Central memory CD4-positive, alpha-beta T cell (primary cell): ENCODE measurements around the gene ZCCHC24.

ENCODE experiments used
- DNase-seq: peaks from one replicate; pipeline ENCODE4 v3.0.0; 2022

ZCCHC24 gene

GRCh38 chr10:79380125-79380945 lies 65.1 kb downstream of the ZCCHC24 start:
- no peak for DNase-seq

- DNase-seq: no peak
Measured at GRCh38 chr10:79379512-79380124, 65.8 kb downstream of the ZCCHC24 start.

GRCh38 chr10:79378647-79379511 lies 66.5 kb downstream of the ZCCHC24 start:
- no peak for DNase-seq

- no peak for DNase-seq
Measured at GRCh38 chr10:79378383-79378646, 67.1 kb downstream of the ZCCHC24 start.

GRCh38 chr10:79377557-79378382 lies 67.7 kb downstream of the ZCCHC24 start:
- no peak for DNase-seq

DNA sequence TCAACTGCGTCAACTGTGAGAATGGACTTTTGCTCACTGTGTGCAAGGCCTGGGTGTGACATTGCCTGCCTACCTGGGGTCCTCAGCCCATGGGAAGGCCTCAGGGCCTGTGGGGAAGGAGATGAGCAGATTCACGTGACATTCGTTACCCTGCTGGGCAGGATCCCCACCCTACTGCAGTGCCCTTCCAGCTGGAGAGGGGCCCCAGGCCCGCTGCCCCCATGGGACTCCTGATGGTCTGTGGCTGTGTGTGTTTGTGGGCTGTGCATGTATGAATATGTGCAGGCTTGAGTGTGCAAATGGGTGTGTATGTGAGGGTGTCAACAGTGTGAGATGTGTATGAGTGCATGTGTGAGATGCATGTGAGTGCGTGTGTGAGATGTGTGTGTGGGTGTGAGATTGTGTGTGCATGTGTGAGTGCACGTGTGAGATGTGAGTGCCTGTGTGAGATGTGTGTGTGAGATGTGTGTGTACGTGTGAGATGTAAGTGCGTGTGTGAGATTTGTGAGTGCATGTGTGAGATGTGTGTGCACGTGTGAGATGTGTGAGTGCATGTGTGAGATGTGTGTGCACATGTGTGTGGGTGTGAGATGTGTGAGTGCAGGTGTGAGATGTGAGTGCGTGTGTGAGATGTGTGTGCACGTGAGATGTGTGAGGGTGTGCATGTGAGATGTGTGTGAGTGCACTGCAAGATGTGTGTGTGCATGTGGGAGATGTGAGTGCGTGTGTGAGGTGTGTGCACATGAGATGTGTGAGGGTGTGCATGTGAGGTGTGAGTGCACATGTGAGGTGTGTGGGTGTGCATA lies 68.5 kb downstream of the ZCCHC24 start:
- DNase-seq: no peak

DNA sequence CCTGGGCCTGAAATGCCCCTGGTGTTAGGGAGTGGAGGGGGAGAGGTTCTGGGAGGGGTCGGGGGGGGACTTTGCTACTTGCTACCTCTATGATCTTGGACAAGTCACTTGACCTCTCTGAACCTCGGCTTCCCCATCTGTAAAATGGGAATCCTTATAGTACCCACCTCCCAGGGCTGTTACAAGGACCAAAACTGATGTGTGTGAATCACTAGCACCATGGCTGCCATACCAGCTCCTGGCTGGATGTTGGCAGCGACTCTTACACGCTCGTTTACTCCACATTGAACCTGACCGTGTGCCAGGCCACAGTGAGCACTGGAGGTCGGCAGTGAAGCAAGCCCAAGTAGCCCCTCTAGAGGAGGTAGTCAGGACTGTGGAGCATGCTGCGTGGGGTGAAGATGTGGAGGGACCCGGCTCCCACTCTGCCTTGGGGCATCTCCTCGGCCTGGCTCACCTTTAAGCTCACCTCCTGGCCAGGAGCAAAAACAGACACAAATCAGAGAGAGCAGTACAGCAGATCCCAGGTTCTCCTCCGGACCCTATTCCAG lies 69.3 kb downstream of the ZCCHC24 start:
- no peak for DNase-seq

DNA sequence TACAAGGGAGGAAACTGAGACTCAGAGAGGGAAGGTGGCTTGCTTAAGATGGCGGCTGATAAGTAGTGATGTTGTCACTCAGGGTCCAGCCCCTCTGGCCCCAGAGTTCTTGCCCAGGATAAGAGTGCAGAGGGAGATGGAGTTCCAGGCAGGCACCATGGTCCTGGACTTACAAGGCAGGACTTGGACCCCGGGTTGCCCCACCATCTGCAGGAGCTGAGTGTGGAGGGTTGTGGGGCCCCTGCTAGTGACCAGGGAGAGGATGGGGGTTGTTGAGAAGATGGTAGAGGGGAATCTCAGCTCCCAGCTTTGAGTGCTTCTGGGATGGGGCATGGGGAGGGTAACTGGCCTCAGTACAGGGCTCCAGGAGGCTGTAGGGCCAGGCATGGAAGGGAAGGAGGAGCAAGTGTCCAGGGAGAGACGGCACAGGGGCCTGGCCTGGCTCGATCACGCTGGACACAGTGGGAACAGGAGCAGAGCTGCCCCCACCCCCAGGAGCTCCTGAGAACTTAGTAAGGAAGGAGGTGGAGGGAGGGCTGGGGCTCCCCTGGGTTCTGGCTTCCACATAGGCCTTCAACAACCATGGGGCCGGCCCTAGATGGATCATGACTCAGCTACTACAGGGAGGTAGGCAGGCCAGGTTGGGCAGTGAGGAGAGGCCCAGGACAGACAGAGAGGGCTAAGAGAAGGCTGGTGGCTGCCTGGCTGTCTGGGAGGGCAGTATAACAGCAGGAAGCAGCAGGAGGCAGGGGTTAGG lies 69.9 kb downstream of the ZCCHC24 start:
- DNase-seq: no peak

DNA sequence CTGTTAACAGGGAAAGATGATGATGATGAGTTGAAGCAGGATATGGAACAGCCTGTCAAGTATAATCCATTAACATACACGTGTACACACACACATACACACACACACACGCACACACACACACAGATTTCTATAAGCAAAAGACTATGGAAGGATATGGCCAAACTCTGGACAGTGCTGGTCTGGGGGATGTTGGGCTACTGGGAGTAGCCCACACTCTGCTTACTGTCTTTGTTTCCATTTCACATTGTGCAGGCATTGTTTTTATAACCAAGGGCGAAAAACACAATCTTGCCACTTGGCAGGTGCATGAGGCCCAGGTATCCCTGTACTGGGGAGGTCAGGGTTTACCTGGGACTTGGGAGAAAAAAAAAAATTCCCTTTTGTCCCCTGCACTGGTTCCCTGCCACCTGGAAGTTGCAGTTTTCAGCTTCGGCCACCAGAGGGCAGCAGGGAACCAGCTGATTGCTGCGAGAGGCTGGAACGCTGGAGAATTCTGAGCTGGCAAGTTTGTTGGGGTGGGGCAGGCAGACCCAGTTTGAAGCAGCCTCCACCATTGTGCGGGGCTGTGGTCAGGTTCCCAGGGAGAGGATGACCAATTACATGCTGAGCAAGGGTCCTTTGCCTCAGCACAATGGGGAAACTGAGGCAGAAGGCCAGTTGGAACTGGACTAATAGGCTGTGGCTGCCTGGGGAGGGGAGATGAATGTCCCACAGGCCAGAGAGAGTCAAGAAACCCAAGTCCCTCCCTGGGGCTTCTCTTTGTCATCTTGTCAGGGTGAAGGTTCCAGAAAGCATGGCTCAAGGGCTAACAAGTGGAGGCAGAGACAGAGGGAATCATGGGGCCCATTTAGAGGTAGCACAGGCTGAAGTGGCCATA lies 70.9 kb downstream of the ZCCHC24 start:
- peak; percentile 58 for DNase-seq

- no peak for DNase-seq
Measured at GRCh38 chr10:79372871-79373270, 72.6 kb downstream of the ZCCHC24 start.

DNA sequence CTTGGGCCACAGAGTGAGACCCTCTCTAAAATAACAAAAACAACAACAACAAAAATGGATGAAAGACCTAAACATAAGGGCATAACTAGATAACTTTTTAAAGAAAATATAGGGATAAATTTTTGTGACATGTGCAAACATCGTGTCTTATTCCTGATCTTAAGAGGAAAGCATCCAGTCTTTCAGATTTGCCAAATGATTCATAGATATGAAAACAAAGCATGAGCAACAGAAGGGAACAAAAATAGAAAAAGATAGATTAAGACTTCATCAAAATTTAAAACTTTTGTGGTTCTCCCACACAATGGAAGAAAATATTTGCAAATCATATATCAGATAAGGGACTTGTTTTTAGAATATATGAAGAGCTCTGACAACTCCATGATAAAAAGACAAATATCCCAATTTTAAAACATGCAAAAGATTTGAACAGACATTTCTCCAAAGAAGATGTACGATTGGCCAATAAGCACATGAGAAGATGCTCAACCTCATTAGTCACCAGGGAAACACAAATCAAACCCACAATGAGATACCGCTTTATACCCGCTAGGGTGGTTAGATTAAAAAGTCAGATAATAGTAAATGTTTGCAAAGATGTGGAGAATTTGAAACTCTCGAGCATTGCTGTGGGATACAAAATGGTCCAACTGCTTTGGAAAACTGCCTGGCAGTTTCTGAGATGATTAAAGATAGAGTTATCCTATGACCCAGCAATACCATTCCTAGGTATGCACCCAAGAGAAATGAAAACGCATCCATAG lies 77.8 kb downstream of the ZCCHC24 start:
- no peak for DNase-seq

GRCh38 chr10:79361726-79362397 lies 83.6 kb downstream of the ZCCHC24 start:
- DNase-seq: no peak

DNA sequence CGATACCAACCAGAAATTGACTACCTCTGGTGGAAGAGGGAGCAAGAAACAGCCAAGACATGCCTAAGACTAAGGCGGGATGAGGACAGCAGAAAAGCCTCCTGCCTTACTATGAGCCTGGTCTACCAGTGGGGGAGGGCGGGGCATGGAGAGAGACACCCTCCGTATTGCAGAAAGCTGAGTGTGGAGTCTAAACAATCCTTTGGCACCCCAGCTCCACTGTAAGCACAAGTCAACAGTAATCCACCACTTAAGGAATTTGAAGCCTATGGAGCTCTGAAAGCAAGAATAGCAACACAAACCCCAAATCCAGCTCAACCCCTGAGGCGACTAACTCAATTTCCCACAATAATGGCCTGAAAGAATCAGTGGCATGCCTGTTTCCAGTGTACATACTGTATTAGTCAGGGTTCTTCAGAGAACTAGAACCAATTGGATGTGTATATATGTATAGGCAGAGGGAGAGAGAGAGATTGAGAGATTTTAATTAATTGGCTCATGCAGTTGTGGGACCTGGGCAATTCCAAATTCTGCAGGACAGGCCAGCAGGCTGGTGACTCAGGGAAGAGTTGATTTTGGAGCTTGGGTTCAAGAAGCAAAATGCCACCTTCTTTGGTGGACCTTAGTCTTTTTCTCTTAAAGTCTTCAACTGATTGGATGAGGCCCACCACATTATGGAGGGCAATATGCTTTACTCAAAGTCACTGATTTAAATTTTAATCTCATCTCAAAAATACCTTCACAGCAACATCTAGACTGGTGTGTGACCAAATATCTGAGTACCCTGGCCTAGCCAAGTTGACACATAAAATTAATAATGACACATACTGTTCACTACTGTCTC lies 84.7 kb downstream of the ZCCHC24 start:
- no peak for DNase-seq

- DNase-seq: no peak
Measured at GRCh38 chr10:79359816-79360498, 85.5 kb downstream of the ZCCHC24 start.

- DNase-seq: no peak
Measured at GRCh38 chr10:79358811-79359210, 86.6 kb downstream of the ZCCHC24 start.

- DNase-seq: no peak
Measured at GRCh38 chr10:79357180-79357579, 88.2 kb downstream of the ZCCHC24 start.

DNA sequence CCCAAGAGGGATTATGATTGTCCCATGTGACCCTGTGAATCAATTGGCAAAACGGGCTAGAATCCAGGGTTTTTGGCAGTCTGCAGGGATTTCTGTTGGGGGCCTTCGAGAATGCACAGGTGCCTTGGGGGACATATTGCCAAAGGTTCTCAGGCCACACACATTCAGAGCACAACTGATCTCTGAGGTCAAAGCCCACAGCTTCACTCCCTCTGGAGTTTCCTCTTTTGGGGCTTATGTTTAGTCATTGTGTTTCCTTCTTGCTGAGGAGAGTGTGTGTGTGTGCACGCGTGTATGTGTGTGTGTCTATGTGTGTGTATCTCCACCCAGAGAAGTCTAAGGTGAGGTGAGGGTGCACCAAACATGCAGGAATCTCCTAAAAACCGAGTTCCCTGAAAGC lies 89.3 kb downstream of the ZCCHC24 start:
- no peak for DNase-seq
